T-helper 1 cell treated with Interleukin-12 subunit alpha and Interleukin-12 subunit beta and Interleukin-4 antibody, amounts not matched to agents 30 ng/mL and 1 ng/mL, for 36 hours (primary cell): ENCODE measurements around the gene CLDN15. TPM values are rescaled to one million over a fixed set of nuclear protein-coding genes. Genes with fewer than 3 reads are reported as not detected.

Experiments
- intact Hi-C: fragments of 100-400 bp; cut with micrococcal nuclease; formaldehyde crosslinking; loops from one replicate; pipeline ENCODE4 v1.15.1; 2024
- total RNA-seq: library from RNA; stranded (reverse); gene quantifications from 2 replicates; pipeline ENCODE4 v1.2.3, GENCODE V29; 2022

CLDN15 gene
- total RNA-seq, 1 donor from 2014 or later, result 22.0 TPM

GRCh38 chr7:101223528-101223927 lies 14.1 kb downstream of the CLDN15 start:
- intact Hi-C loops, result no loop called here

GRCh38 chr7:101222275-101222830 lies 15.2 kb downstream of the CLDN15 start:
- intact Hi-C loops, result no loop called here

- intact Hi-C loops, result no loop called here
These were observed 17.3 kb downstream of the CLDN15 start for GRCh38 chr7:101220295-101220694.

DNA sequence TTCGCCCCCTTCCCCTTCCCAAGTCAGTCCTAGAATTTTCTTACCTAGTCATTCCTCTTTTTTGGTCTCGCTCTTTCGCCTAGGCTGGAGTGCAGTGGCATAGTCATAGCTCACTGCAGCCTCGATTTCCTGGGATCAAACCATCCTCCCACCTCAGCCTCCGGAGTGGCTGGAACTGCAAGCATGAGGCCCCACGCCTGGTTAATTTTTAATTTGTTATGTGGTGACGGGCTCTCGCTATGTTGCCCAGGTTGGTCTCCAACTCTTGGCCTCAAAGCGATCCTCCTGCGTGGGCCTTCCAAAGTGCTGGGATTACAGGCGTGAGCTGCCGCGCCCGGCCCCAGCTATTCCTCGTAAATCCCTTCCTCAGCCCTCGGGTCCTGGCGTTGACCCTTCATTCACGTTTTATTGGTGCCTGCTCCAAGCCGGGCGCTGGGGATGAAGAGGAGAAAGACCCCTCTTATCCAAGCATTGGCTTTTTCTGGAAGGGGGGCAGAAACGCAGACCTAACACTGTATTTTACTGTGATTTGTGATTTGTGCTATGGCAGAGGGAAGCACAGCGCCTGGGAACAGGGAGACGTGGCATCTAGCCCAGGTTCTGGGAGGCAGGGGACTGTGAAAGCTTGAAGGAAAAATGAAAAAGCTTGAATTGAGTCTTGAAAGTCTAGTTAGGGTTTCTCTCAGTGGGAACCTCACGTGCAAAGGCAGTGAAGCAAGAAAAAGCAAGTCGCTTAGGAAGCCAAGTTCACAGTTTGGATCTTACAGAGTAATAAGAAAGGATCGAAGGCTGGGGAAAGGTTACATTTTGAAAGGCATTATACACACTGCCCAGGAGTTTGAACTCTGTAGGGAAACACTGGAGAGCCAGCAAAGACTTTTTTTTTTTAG lies 19.1 kb downstream of the CLDN15 start:
- intact Hi-C loops, result loop anchor here (1.0 to 2.0 kb wide), 8 partner anchors 26 to 329 kb away; partner anchors contain the start of genes AP1S1, IFT22, TRIM56 and UFSP1

- intact Hi-C loops, result loop anchor here (1.0 to 2.0 kb wide), 10 partner anchors 25 to 342 kb away; partner anchors contain the start of genes AP1S1, IFT22, SRRT and TRIM56
These were observed 20.0 kb downstream of the CLDN15 start, which contains the start of the genes PLOD3 and ZNHIT1 for GRCh38 chr7:101217388-101218235. TSS of gene PLOD3 (minus strand) at chr7:101217581. CDS start at chr7:101217274, 307 bp downstream. TSS of gene ZNHIT1 (plus strand) at chr7:101218165. CDS start at chr7:101218196, 31 bp downstream.

DNA sequence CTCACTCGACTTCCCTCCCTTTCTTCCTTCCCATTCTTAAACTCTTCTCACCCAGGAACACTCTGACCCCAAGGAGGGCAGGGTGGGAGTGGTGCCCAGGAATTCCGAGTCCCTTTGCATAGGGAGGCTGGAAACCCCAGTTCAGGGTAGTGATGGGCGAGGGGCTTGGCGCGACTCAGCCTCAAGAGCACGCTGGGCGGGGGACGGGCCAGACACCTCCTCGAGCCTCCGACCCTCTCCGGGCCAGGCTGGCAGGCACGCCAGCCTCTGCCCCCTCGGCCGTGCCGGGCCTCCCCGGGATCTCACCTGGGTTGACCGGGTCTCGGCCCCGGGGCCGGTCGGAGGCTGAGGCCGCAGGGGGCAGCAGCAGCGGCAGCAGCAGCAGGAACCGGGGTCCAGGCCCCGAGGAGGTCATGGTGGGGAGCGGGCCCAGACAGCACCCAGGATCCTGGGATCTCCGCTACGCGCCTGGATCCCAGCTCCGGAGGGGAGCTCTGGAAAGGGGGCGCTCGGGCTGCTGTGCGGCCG lies 20.7 kb downstream of the CLDN15 start:
- intact Hi-C loops, result loop anchor here (1.0 kb wide), 2 partner anchors 52 to 342 kb away; partner anchors contain the start of genes SRRT and VGF

- intact Hi-C loops, result no loop called here
These were observed 21.4 kb downstream of the CLDN15 start for GRCh38 chr7:101216001-101216859.

GRCh38 chr7:101212014-101212413 lies 25.6 kb downstream of the CLDN15 start:
- intact Hi-C loops, result no loop called here

GRCh38 chr7:101211501-101211900 lies 26.1 kb downstream of the CLDN15 start:
- intact Hi-C loops, result no loop called here

- intact Hi-C loops, result no loop called here
These were observed 27.5 kb downstream of the CLDN15 start for GRCh38 chr7:101210143-101210542.

DNA sequence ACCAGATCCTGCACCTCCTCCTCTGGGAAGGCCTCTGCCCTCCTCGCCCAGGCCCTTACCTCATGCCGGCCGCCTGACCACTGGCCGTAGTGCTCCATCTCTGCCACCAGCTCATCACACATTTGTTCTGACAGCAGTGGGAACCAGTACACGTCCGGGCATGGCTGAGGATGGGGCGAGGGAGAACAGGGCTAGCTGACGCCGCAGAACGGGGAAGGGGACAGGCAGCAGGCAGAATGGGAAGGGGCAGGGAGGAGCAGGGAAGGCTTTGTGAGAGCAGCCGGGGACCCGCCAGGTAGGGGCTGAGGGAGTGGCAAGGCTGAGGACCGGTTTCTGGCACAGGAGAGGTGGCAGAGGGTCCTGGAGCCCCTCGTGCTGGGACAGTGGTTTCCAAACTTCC lies 28.8 kb downstream of the CLDN15 start:
- intact Hi-C loops, result no loop called here

DNA sequence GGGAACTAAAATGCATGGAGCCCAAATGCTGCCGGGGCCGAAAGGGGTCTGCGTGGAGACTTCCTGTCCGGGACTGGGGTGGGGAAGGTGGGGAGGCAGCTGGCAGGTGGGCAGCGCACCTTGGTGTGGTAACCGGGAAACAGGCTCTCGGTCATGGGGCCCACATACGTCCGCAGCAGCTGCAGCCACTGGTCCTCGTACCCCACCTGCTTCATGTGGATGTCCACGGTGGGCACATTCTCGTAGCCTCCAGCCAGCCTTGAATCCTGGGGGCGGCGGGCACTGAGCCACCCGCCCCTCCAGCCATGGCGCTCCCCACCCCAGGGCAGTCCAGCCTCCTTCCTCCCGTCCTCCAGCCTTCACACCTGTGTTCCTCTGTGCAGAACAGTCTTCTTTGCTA lies 30.1 kb downstream of the CLDN15 start:
- intact Hi-C loops, result no loop called here

DNA sequence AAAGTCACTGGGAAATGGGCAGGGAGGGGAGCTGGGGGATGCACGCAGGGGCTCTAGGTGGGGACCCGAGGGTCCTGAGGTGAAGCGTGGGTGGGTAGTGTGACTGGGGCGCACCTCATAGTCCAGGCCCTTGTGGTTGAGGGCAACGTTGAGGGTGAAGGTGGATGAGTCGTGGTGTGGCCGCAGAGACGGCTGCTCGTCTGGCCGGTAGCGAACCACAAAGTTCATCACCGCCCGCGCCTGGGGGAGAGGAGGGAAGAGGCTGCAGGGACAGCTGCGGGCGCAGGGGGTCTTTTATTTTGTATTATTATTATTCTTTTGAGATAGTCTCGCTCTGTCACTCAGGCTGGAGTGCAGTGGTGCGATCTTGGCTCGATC lies 30.9 kb downstream of the CLDN15 start:
- intact Hi-C loops, result no loop called here

DNA sequence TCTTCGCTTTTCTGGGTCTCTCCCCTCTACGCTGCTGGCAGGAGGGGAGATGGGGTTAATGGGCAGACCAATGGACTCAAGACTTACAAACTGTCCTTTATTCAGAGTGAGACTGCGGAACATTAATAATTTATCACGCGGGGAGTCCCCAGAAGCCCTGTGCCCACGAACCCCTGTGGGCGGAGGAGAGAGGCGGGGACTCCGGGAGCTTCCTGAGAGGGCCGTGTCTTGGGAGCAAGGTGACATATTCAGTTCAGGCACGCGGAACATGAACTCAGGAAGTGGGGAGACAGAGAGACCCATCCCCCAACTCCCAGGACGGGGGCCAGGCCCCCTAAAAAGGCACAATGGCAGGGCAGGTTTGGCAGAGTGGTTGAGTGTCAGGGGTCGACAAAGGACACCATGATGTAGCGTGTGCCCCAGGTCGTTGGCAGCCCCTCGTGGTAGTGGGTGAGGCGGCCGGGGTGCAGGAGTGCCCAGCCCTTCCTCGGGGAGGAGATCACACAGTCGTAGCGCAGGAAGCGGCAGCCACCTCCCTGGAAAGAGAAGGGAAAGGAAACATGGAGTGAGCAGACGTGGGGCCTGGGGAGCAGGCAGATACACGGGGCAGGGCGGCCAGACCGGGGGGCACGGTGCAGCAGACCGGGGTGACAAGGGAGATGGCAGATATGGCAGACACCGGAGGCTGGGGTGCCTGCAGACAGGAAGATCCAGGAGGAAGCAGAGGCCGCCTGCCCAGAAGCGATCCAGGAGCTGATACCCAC lies 31.5 kb downstream of the CLDN15 start:
- intact Hi-C loops, result no loop called here

GRCh38 chr7:101203740-101204738 lies 33.6 kb downstream of the CLDN15 start:
- intact Hi-C loops, result loop anchor here (5.0 kb wide), 1 partner anchor 38 kb away; no protein-coding TSS in a partner anchor

GRCh38 chr7:101202603-101202918 lies 35.0 kb downstream of the CLDN15 start:
- intact Hi-C loops, result loop anchor here (5.0 kb wide), 1 partner anchor 40 kb away; no protein-coding TSS in a partner anchor

GRCh38 chr7:101201695-101202602 lies 35.7 kb downstream of the CLDN15 start:
- intact Hi-C loops, result loop anchor here (5.0 kb wide), 1 partner anchor 40 kb away; no protein-coding TSS in a partner anchor
